AML-193 (cell line): ENCODE results near the gene NXPH4.

Experiments
- DNase-seq, 2 experiments: peaks; one replicate each; lab custom pipeline; 2025; lab: John Stamatoyannopoulos, UW

Gene NXPH4

GRCh38 chr12:57216014-57216911, at the start of gene NXPH4:
TSS of gene NXPH4 (plus strand) at chr12:57216794. CDS start at chr12:57216970, 176 bp downstream.
- no peak for DNase-seq

GRCh38 chr12:57166971-57167371, 49.6 kb upstream of the NXPH4 start:
- no peak for DNase-seq

GRCh38 chr12:57168058-57168457, 48.5 kb upstream of the NXPH4 start:
- DNase-seq = no peak

GRCh38 chr12:57169046-57169795, 47.4 kb upstream of the NXPH4 start:
- DNase-seq = no peak

GRCh38 chr12:57169969-57170368, 46.6 kb upstream of the NXPH4 start:
- DNase-seq = no peak

- no peak for DNase-seq
Measured at GRCh38 chr12:57170408-57170807, 46.2 kb upstream of the NXPH4 start.

GRCh38 chr12:57170927-57171326, 45.7 kb upstream of the NXPH4 start:
- DNase-seq = no peak

GRCh38 chr12:57171668-57172067, 44.9 kb upstream of the NXPH4 start:
- no peak for DNase-seq

GRCh38 chr12:57173089-57173488, 43.5 kb upstream of the NXPH4 start:
- DNase-seq = peak in 1 of 2 experiments; percentile 2

- DNase-seq = no peak
Measured at GRCh38 chr12:57173683-57174082, 42.9 kb upstream of the NXPH4 start.

- peak; percentile 33 to 40 for DNase-seq
Measured at GRCh38 chr12:57175428-57176138, 41.0 kb upstream of the NXPH4 start.

- DNase-seq = no peak
Measured at GRCh38 chr12:57176139-57176477, 40.5 kb upstream of the NXPH4 start.

- DNase-seq = no peak
Measured at GRCh38 chr12:57176846-57177245, 39.7 kb upstream of the NXPH4 start.

GRCh38 chr12:57177354-57177753, 39.2 kb upstream of the NXPH4 start:
- DNase-seq = no peak

- DNase-seq = no peak
Measured at GRCh38 chr12:57178213-57178612, 38.4 kb upstream of the NXPH4 start.

- no peak for DNase-seq
Measured at GRCh38 chr12:57179331-57180086, 37.1 kb upstream of the NXPH4 start.

- DNase-seq = no peak
Measured at GRCh38 chr12:57180321-57180989, 36.1 kb upstream of the NXPH4 start.

GRCh38 chr12:57181072-57181471, 35.5 kb upstream of the NXPH4 start:
- DNase-seq = no peak

- no peak for DNase-seq
Measured at GRCh38 chr12:57181561-57182155, 34.9 kb upstream of the NXPH4 start.

- DNase-seq = peak; percentile 20 to 30
Measured at GRCh38 chr12:57182918-57183575, 33.5 kb upstream of the NXPH4 start.
